Measurements from ENCODE around the gene PER2. TPM values are rescaled to one million over a fixed set of nuclear protein-coding genes. Genes with fewer than 3 reads are reported as not detected.
A peak's percentile ranks its signal among the peaks of the same experiment; 100 is the strongest.
"Not testable (repeated sequence)": the region's sequence is repeated elsewhere in the genome, so short reads cannot be mapped to it uniquely, and the experiment has no call there.

Gene PER2
- total RNA-seq, 1 donor from 2014 or later, result 11.3 TPM

DNA sequence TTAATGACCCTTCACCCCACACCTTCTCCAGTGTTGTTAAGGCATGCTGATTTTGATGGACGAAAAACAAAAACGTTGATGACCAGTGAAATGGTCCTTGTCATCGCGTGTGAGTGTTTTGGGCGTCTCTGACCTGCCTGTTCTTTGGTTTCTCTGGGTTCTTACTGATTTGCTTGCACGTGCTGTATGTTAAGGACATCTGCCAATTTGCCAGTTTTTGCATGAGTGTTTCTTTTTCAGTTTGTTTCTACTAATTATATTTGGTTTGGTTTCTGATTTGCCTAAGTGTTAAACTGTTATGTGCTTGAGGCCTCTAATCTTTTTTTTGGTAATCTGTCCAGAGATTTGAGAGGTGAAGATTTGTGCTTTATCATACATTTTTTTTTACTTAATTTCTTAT lies 46.5 kb upstream of the PER2 start:
- TF ChIP-seq CTCF (IDR thresholded peaks at IDR 0.05; ENCODE audit: insufficient read depth, low read length, severe bottlenecking), result no peak
- Histone ChIP-seq H3K36me3 (ENCODE audit: control insufficient read depth, insufficient read depth, low read length) (peaks cover 6% of the 10 kb centered on the region), H3K27me3 (ENCODE audit: control insufficient read depth, insufficient read depth, low read length) (no peaks in the 10 kb centered on the region), H3K4me3 (ENCODE audit: low read depth, low read length) (no peak overlapping the region)
- FAIRE-seq (peak; percentile 43), DNase-seq (ENCODE audit: low read depth) (no peak)

DNA sequence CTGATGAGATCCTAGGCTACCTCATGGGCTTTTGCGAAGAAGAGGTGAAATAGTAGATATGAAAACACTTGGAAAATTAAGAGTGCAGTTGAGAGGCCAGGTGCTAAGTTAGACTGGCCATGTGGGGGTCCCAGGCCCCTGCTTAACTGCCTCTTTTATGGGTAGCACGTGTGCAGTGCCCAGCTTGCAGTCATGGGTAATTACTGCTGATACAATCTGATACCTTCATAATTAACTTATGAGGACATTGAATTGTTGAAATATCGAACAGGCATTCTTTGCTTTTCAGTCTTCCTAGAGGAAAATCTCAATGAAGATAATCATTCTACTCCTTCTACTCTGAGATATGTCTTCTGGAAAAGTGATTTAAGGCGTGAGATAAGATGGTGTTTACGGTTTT lies 43.5 kb upstream of the PER2 start:
- Histone ChIP-seq H3K27me3 (ENCODE audit: control insufficient read depth, insufficient read depth, low read length) (no peaks in the 10 kb centered on the region), H3K4me3 (ENCODE audit: low read depth, low read length) (no peak overlapping the region), H3K36me3 (ENCODE audit: control insufficient read depth, insufficient read depth, low read length) (peaks cover 13% of the 10 kb centered on the region)
- no peak for TF ChIP-seq CTCF (IDR thresholded peaks at IDR 0.05; ENCODE audit: insufficient read depth, low read length, severe bottlenecking)
- DNase-seq (ENCODE audit: low read depth) (no peak), FAIRE-seq (no peak)

DNA sequence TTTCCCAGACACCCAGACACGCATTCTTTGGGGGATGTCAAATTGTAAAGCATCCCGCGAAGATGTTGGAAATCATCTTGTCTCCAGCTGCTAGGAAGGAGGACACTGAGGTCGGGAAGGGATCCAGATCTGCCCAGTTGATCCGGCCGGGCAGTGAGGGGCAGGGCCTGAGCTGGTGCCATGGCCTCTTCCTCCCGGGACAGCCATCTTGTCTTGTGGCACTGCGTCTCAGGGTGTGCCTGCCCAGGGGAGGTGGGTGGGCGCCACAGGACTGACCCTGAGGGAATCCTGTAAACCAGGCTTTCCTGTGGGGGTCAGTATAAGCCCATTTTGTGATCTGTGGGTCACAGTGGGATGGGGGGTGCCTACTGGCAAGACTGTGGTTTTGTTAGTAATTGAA lies 42.0 kb upstream of the PER2 start:
- FAIRE-seq (no peak), DNase-seq (ENCODE audit: low read depth) (no peak)
- Histone ChIP-seq H3K36me3 (ENCODE audit: control insufficient read depth, insufficient read depth, low read length) (peaks cover 13% of the 10 kb centered on the region), H3K27me3 (ENCODE audit: control insufficient read depth, insufficient read depth, low read length) (no peaks in the 10 kb centered on the region), H3K4me3 (ENCODE audit: low read depth, low read length) (no peak overlapping the region)
- no peak for TF ChIP-seq CTCF (IDR thresholded peaks at IDR 0.05; ENCODE audit: insufficient read depth, low read length, severe bottlenecking)

DNA sequence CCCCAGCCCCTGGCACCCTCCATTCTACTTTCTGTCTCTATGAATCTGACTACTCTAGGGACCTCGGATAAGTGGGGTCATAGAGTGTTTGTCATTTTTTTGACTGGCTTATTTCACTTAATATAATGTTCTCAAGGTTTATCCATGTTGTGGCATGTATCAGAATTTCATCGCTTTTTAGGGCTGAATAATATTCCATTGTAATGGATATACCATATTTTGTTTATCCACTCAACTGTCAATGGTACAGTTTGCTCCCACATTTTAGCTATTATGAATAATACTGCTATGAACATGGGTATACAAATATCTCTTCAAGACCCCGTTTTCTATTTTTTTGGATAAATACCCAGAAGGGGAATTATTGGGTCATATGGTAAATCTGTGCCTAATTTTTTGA lies 39.3 kb upstream of the PER2 start:
- DNase-seq (ENCODE audit: low read depth), result no peak
- Histone ChIP-seq H3K4me3 (ENCODE audit: low read depth, low read length) (no peak overlapping the region), H3K36me3 (ENCODE audit: control insufficient read depth, insufficient read depth, low read length) (peaks cover 11% of the 10 kb centered on the region), H3K27me3 (ENCODE audit: control insufficient read depth, insufficient read depth, low read length) (no peaks in the 10 kb centered on the region)
- TF ChIP-seq CTCF (IDR thresholded peaks at IDR 0.05; ENCODE audit: insufficient read depth, low read length, severe bottlenecking), result no peak
- no peak for FAIRE-seq

DNA sequence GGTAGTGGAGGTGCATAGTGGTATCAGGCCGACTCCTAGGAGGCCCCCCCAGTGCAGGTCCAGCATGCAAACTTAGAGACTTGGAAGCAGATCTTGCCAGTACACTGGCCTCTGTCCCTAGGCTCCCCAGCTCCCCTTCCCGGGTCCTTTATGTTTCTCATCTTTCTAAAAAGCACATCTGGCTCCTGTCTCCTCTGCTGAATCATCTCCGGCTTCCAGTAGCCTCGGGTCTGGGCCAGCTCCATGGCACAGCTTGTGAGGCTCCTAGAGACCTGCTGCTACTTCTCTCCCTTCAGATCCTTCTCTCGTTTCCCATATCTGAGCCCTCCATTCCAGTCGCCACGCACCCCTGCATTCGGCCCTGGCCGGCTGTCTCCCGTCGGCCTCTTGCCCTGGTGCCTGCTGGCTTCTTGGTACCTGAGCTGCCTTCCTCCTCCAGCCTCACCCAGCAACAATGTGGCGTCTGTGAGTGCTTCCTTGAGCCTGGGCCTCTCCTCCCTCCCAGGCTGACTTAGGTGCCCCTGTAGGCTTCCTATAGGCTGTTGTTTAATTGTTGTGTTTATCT lies 38.5 kb upstream of the PER2 start:
- TF ChIP-seq CTCF (IDR thresholded peaks at IDR 0.05; ENCODE audit: insufficient read depth, low read length, severe bottlenecking), result no peak
- FAIRE-seq (no peak), DNase-seq (ENCODE audit: low read depth) (no peak)
- Histone ChIP-seq H3K4me3 (ENCODE audit: low read depth, low read length) (no peak overlapping the region), H3K27me3 (ENCODE audit: control insufficient read depth, insufficient read depth, low read length) (no peaks in the 10 kb centered on the region), H3K36me3 (ENCODE audit: control insufficient read depth, insufficient read depth, low read length) (peaks cover 11% of the 10 kb centered on the region)

DNA sequence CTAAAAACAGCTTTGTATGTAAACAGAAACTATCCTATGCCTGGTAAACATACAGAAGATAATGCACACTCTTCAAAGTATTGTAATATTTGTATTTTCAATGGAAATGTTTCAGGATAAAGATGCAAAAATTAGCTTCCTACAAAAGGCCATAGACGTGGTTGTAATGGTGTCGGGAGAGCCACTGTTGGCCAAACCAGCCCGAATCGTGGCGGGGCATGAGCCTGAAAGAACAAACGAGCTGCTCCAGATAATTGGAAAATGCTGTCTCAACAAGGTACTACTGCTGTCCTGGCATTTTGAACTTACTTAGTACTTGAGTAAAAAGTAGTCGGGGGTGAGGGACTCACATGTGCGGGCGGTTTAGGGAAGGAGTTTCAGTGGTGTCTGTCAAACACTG lies 37.3 kb upstream of the PER2 start:
- FAIRE-seq (peak; percentile 36), DNase-seq (ENCODE audit: low read depth) (no peak)
- no peaks in the 10 kb centered on the region for H3K27me3 ChIP-seq (ENCODE audit: control insufficient read depth, insufficient read depth, low read length)
- peaks cover 11% of the 10 kb centered on the region for H3K36me3 ChIP-seq (ENCODE audit: control insufficient read depth, insufficient read depth, low read length)
- no peak overlapping the region for H3K4me3 ChIP-seq (ENCODE audit: low read depth, low read length)
- TF ChIP-seq CTCF (IDR thresholded peaks at IDR 0.05; ENCODE audit: insufficient read depth, low read length, severe bottlenecking), result no peak

DNA sequence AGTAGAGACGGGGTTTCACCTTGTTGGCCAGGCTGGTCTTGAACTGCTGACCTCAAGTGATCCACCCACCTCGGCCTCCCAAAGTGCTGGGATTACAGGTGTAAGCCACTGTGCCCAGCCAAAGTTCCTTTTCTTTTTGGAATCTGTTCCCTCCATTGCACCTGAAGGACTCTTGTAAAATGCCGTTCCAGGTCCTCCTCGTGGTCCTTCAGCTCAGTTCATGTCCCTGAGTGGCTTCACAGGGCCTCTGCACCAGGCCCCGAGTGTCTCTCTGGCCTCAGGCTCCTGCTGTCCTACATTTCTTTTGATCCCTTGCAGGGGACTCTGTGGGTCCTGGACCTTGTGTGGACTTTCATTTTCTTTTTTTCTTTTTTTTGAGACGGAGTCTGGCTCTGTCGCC lies 35.8 kb upstream of the PER2 start:
- not testable (repeated sequence) for H3K36me3 ChIP-seq (ENCODE audit: control insufficient read depth, insufficient read depth, low read length); FAIRE-seq; DNase-seq (ENCODE audit: low read depth); H3K4me3 ChIP-seq (ENCODE audit: low read depth, low read length); H3K27me3 ChIP-seq (ENCODE audit: control insufficient read depth, insufficient read depth, low read length)

Data from bronchial epithelial cell (primary cell).